RWPE1 (cell line): ENCODE results near the gene PTX4.
"Not testable (repeated sequence)": the region's sequence is repeated elsewhere in the genome, so short reads cannot be mapped to it uniquely, and the experiment has no call there.

Experiments used
- CTCF ChIA-PET: fragments of 350-600 bp; sonication (Branson Sonifier 250); formaldehyde crosslinking; extraction: SDS; loops from one replicate; lab custom pipeline; 2021; lab: Yijun Ruan, JAX
- POLR2A ChIA-PET: fragments of 400-600 bp; formaldehyde crosslinking; extraction: SDS; loops from one replicate; lab custom pipeline; 2020; ENCODE audit warnings: antibody characterized with exemption; ENCODE audit not compliant: low non-redundant PET; lab: Yijun Ruan, JAX
- DNase-seq: peaks from one replicate; pipeline ENCODE4 v3.0.0; 2012; ENCODE audit warnings: low spot score
- H3K27ac ChIP-seq: fragments of 450-650 bp; 2 replicates; pipeline ENCODE4 v1.5.1; 2017
- CTCF ChIP-seq: fragments of 450-650 bp; conservative IDR thresholded peaks from 2 replicates; pipeline ENCODE4 v1.5.1; 2017; ENCODE audit warnings: low read depth, mild to moderate bottlenecking

PTX4 gene

GRCh38 chr16:1488054-1488601 is 616 bp downstream of the PTX4 start:
- ChIA-PET POLR2A (no interaction called here), CTCF (no interaction called here)
- H3K27ac ChIP-seq = no peak overlapping the region
- DNase-seq = no peak
- TF ChIP-seq CTCF = no peak

GRCh38 chr16:1487395-1488053 is 1.2 kb downstream of the PTX4 start:
- CTCF ChIA-PET = no interaction called here
- no peak for DNase-seq

GRCh38 chr16:1486551-1487390 is 2.0 kb downstream of the PTX4 start:
- no peak for TF ChIP-seq CTCF
- CTCF ChIA-PET = no interaction called here

More at GRCh38 chr16:1487395-1488053, 1.2 kb downstream of the PTX4 start:
- TF ChIP-seq CTCF = no peak
- POLR2A ChIA-PET = no interaction called here
- H3K27ac ChIP-seq = no peak overlapping the region

GRCh38 chr16:1485847-1486496 is 2.8 kb downstream of the PTX4 start:
- ChIA-PET CTCF (no interaction called here), POLR2A (no interaction called here)
- TF ChIP-seq CTCF = no peak
- no peak overlapping the region for H3K27ac ChIP-seq
- no peak for DNase-seq

More at GRCh38 chr16:1486551-1487390, 2.0 kb downstream of the PTX4 start:
- DNase-seq = no peak
- POLR2A ChIA-PET = no interaction called here
- H3K27ac ChIP-seq = no peak overlapping the region

- no peak for DNase-seq
- H3K27ac ChIP-seq = no peak overlapping the region
- CTCF ChIA-PET = interaction anchor here (0.7 kb wide), 1 partner anchor 48 kb away, joined by 3 read pairs; no protein-coding TSS in a partner anchor
- no peak for TF ChIP-seq CTCF
- POLR2A ChIA-PET = no interaction called here
Observed at GRCh38 chr16:1481906-1482835, 6.6 kb downstream of the PTX4 start.

GRCh38 chr16:1478937-1479336 is 9.8 kb downstream of the PTX4 start:
- H3K27ac ChIP-seq, POLR2A ChIA-PET, DNase-seq, CTCF ChIA-PET: not testable (repeated sequence)
